ENCODE measurements around the gene SYT14. TPM values are rescaled to one million over a fixed set of nuclear protein-coding genes. Genes with fewer than 3 reads are reported as not detected.

Gene SYT14
- total and polyA plus RNA-seq, 2 experiments from 2014 or later: 0.09 to 0.36 TPM

DNA sequence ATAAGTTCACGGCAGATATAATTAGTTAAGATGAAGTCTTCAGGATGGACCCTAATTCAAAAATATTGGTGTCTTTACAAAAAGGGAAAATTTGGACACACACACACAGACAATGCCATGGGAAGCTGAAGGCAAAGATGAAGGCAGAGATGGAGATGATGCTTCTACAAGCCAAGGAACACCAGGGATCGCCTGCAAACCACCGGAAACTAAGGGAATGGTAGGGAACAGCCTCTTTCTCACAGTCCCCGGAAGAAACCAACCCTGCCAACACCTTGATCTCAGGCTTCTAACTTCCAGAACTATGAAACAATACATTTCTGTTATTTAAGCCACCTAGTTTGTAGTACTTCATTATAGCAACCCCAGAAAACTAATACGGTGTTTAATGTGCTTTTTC lies 279.5 kb downstream of the SYT14 start:
- Histone ChIP-seq H3K27ac (no peak overlapping the region), H3K9me3 (ENCODE audit: low read depth) (no peaks in the 10 kb centered on the region), H3K27me3 (no peaks in the 10 kb centered on the region), H3K4me1 (ENCODE audit: low read depth) (no peaks in the 10 kb centered on the region), H3K36me3 (no peaks in the 10 kb centered on the region), H3K4me3 (no peak overlapping the region)
- no peak for DNase-seq (ENCODE audit: low read depth in 1 of 2, low spot score in 1 of 2)
- TF ChIP-seq CTCF (IDR thresholded peaks at IDR 0.05; ENCODE audit: low read depth, low read length): no peak

DNA sequence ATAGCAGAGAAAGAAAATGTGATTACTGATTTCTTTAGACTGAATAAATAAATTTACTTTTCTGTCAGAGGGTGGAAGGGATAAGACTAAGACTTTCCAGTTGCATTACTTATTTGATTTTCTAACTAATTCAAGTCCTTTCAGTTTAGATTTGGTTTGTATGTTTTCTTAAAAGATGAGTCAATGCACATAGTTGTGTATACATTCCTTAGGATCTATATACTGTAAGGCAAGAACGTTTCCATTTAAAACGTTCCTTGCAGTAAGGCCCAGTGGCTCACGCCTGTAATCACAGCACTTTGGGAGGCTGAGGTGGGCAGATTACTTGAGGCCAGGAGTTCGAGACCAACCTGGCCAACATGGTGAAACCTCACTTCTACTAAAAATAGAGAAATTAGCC lies 280.0 kb downstream of the SYT14 start:
- DNase-seq (ENCODE audit: low read depth in 1 of 2, low spot score in 1 of 2): no peak
- no peaks in the 10 kb centered on the region for H3K36me3 ChIP-seq
- H3K27ac ChIP-seq: no peak overlapping the region
- no peaks in the 10 kb centered on the region for H3K27me3 ChIP-seq
- no peak for TF ChIP-seq CTCF (IDR thresholded peaks at IDR 0.05; ENCODE audit: low read depth, low read length)
- H3K9me3 ChIP-seq (ENCODE audit: low read depth): no peaks in the 10 kb centered on the region
- peaks cover 6% of the 10 kb centered on the region for H3K4me1 ChIP-seq (ENCODE audit: low read depth)
- no peak overlapping the region for H3K4me3 ChIP-seq

Other genes with a start within 250 kb of the SYT14 start
- not detected in 2 replicates for gene HSD11B1, start 233.4 kb upstream of the SYT14 start, total RNA-seq
- 1.1 TPM in 1 of 2 replicates, not detected in the other for gene HSD11B1, start 233.4 kb upstream of the SYT14 start, polyA plus RNA-seq
- gene TRAF3IP3, start 182.2 kb upstream of the SYT14 start, total RNA-seq: 0.11 and 1.3 TPM in 2 replicates
- 0.74 and 0.99 TPM in 2 replicates for gene TRAF3IP3, start 182.2 kb upstream of the SYT14 start, polyA plus RNA-seq
- gene C1orf74, start 153.7 kb upstream of the SYT14 start, total RNA-seq: 2.1 and 3.6 TPM in 2 replicates
- 2.9 and 4.4 TPM in 2 replicates for gene C1orf74, start 153.7 kb upstream of the SYT14 start, polyA plus RNA-seq
- gene IRF6, start 132.1 kb upstream of the SYT14 start, total RNA-seq: 1.4 and 2.6 TPM in 2 replicates
- 1.9 TPM in 1 of 2 replicates, not detected in the other for gene IRF6, start 132.1 kb upstream of the SYT14 start, polyA plus RNA-seq
- gene UTP25, start 110.2 kb upstream of the SYT14 start, total RNA-seq: 3.5 and 5.4 TPM in 2 replicates
- gene UTP25, start 110.2 kb upstream of the SYT14 start, polyA plus RNA-seq: 3.1 and 3.5 TPM in 2 replicates